T-cell (primary cell): ENCODE measurements around the gene ABCC12. TPM values are rescaled to one million over a fixed set of nuclear protein-coding genes. Genes with fewer than 3 reads are reported as not detected.

ENCODE experiments used
- ATAC-seq, 4 experiments: fragments of 200-7000 bp in 3 of 4; fragments of 150-1000 bp in 1 of 4; cut with Tn5 transposase; replicated peaks in 1 of 4; 1 replicate in 3 of 4; 2 replicates in 1 of 4; pipeline ENCODE4 v1.10.0; 2021; ENCODE audit warnings: moderate library complexity in 3 of 4, mild to moderate bottlenecking in 2 of 4, moderate number of reproducible peaks in 1 of 4
- CTCF ChIA-PET, 2 donors: fragments of 300-600 bp; sonication (Branson Sonifier 250); formaldehyde crosslinking; loops; one replicate each; lab custom pipeline; 2022; ENCODE audit warnings: antibody characterized with exemption in 2 of 2; lab: Charles Lee
- POLR2A ChIA-PET, 2 donors: fragments of 300-600 bp; sonication (Branson Sonifier 250); formaldehyde crosslinking; loops; one replicate each; lab custom pipeline; 2022; ENCODE audit warnings: antibody characterized with exemption in 2 of 2; lab: Charles Lee
- DNase-seq, 35 experiments: peaks; one replicate each; pipeline versions ENCODE4 v3.0.0 to v3.0.0-alpha.2; 2013 to 2023
- H3K27ac ChIP-seq: one replicate; pipeline ENCODE4 v1.5.1; 2013; ENCODE audit warnings: low read length
- H3K27me3 ChIP-seq, 2 experiments: replicated peaks in 1 of 2; 1 replicate in 1 of 2; 2 replicates in 1 of 2; pipeline versions ENCODE4 v1.6.1 to v1.7.0; 2013; ENCODE audit warnings: low read length in 1 of 2, mixed read lengths in 1 of 2; ENCODE audit not compliant: control insufficient read depth in 2 of 2, insufficient read depth in 2 of 2; ENCODE audit errors: extremely low read depth in 1 of 2
- H3K36me3 ChIP-seq, 2 donors: 1 replicate in 1 of 2; 2 replicates in 1 of 2; pipeline versions ENCODE4 v1.6.1 to v1.7.0; 2013; ENCODE audit warnings: low read length in 1 of 2; ENCODE audit not compliant: control insufficient read depth in 2 of 2, insufficient read depth in 1 of 2; ENCODE audit errors: extremely low read depth in 1 of 2
- H3K4me1 ChIP-seq, 2 experiments: 1 replicate in 1 of 2; 2 replicates in 1 of 2; pipeline versions ENCODE4 v1.6.1 to v1.7.0; 2013; ENCODE audit warnings: low read length in 2 of 2, mixed read lengths in 1 of 2; ENCODE audit not compliant: insufficient read depth in 2 of 2, control insufficient read depth in 1 of 2; ENCODE audit errors: extremely low read depth in 1 of 2
- H3K4me3 ChIP-seq, 2 donors: 1 replicate in 1 of 2; 2 replicates in 1 of 2; pipeline versions ENCODE4 v1.5.1 to v1.7.0; 2013; ENCODE audit warnings: mild to moderate bottlenecking in 2 of 2, low read length in 1 of 2, moderate library complexity in 1 of 2; ENCODE audit not compliant: control insufficient read depth in 1 of 2; ENCODE audit errors: extremely low read depth in 1 of 2
- H3K9me3 ChIP-seq: 2 replicates; pipeline ENCODE4 v1.7.0; 2013
- H3K27ac Mint-ChIP-seq, 2 donors: one replicate each; pipeline ENCODE4 v1.8.0; 2020 to 2021; ENCODE audit warnings: mild to moderate bottlenecking in 2 of 2, mixed read lengths in 2 of 2
- H3K27me3 Mint-ChIP-seq, 2 donors: one replicate each; pipeline ENCODE4 v1.8.0; 2021 to 2022; ENCODE audit warnings: mixed read lengths in 2 of 2
- H3K36me3 Mint-ChIP-seq: one replicate; pipeline ENCODE4 v1.8.0; 2021; ENCODE audit warnings: mixed read lengths
- H3K4me1 Mint-ChIP-seq, 3 donors: one replicate each; pipeline ENCODE4 v1.8.0; 2020 to 2022; ENCODE audit warnings: mixed read lengths in 3 of 3, mild to moderate bottlenecking in 1 of 3
- H3K4me3 Mint-ChIP-seq, 3 donors: one replicate each; pipeline ENCODE4 v1.8.0; 2020 to 2022; ENCODE audit warnings: mild to moderate bottlenecking in 3 of 3, mixed read lengths in 3 of 3, moderate library complexity in 3 of 3
- H3K9me3 Mint-ChIP-seq, 3 donors: one replicate each; pipeline ENCODE4 v1.8.0; 2020 to 2022; ENCODE audit warnings: mixed read lengths in 3 of 3
- WGBS: methylation state at CpG from one replicate; pipeline ENCODE4 v1.1.5; 2013; ENCODE audit warnings: missing lambda C conversion rate; ENCODE audit not compliant: insufficient coverage; 5-methylcytosine and 5-hydroxymethylcytosine counted together
- total RNA-seq, 35 experiments: library from RNA in 6 of 35; stranded (reverse) in 6 of 35; fragments of 120-200 nt in 1 of 35; gene quantifications; one replicate each; pipeline versions ENCODE4 v1.2.1 to v1.2.4 and lab custom pipeline; 2013 to 2026

The ABCC12 gene
- total RNA-seq, 5 donors from 2014 or later (not counting 1 experiment from before 2014, with no cell fraction given) = not detected

GRCh38 chr16:48132696-48133095 lies 23.1 kb downstream of the ABCC12 start:
- POLR2A ChIA-PET = no interaction called here
- WGBS = no CpG with 5 or more reads among the region's 3 CpGs
- H3K9me3 ChIP-seq = no peaks in the 10 kb centered on the region
- H3K4me3 ChIP-seq = no peak overlapping the region
- H3K4me1 ChIP-seq = no peaks in the 10 kb centered on the region
- Mint-ChIP-seq H3K36me3 (no peaks in the 10 kb centered on the region), H3K27me3 (peaks cover 1 to 5% of the 10 kb centered on the region in 2 donors), H3K27ac (no peak overlapping the region), H3K4me3 (no peak overlapping the region), H3K9me3 (no peaks in the 10 kb centered on the region), H3K4me1 (no peaks in the 10 kb centered on the region)
- peaks cover 0 to 7% of the 10 kb centered on the region in 2 experiments for H3K27me3 ChIP-seq
- no peak for DNase-seq
- no peaks in the 10 kb centered on the region for H3K36me3 ChIP-seq
- no peak for ATAC-seq
- CTCF ChIA-PET = no interaction called here
- no peak overlapping the region for H3K27ac ChIP-seq

GRCh38 chr16:48131201-48131935 lies 24.4 kb downstream of the ABCC12 start:
- Mint-ChIP-seq H3K27ac (no peak overlapping the region), H3K27me3 (peaks cover 1 to 5% of the 10 kb centered on the region in 2 donors), H3K4me3 (no peak overlapping the region), H3K9me3 (no peaks in the 10 kb centered on the region), H3K36me3 (no peaks in the 10 kb centered on the region), H3K4me1 (no peaks in the 10 kb centered on the region)
- CTCF ChIA-PET = no interaction called here
- ATAC-seq = no peak
- Histone ChIP-seq H3K9me3 (no peaks in the 10 kb centered on the region), H3K36me3 (no peaks in the 10 kb centered on the region), H3K27me3 (peaks cover 0 to 11% of the 10 kb centered on the region in 2 experiments), H3K4me1 (no peaks in the 10 kb centered on the region), H3K4me3 (no peak overlapping the region), H3K27ac (no peak overlapping the region)
- POLR2A ChIA-PET = no interaction called here
- no peak for DNase-seq
- 86% methylated on average over 2 of the region's 6 CpGs for WGBS

- WGBS = no CpG with 5 or more reads among the region's 3 CpGs
- CTCF ChIA-PET = no interaction called here
- Mint-ChIP-seq H3K4me3 (no peak overlapping the region), H3K27me3 (peaks cover 1 to 6% of the 10 kb centered on the region in 2 donors), H3K4me1 (no peaks in the 10 kb centered on the region), H3K9me3 (no peaks in the 10 kb centered on the region), H3K36me3 (no peaks in the 10 kb centered on the region), H3K27ac (no peak overlapping the region)
- Histone ChIP-seq H3K4me3 (no peak overlapping the region), H3K36me3 (no peaks in the 10 kb centered on the region), H3K27ac (no peak overlapping the region), H3K4me1 (no peaks in the 10 kb centered on the region), H3K9me3 (no peaks in the 10 kb centered on the region), H3K27me3 (peaks cover 0 to 9% of the 10 kb centered on the region in 2 experiments)
- ATAC-seq (no peak), DNase-seq (no peak)
- POLR2A ChIA-PET = no interaction called here
Measured at GRCh38 chr16:48129926-48130325, 25.9 kb downstream of the ABCC12 start.

- no peak for DNase-seq
- Histone ChIP-seq H3K27ac (no peak overlapping the region), H3K27me3 (peaks cover 0 to 9% of the 10 kb centered on the region in 2 experiments), H3K9me3 (no peaks in the 10 kb centered on the region), H3K36me3 (no peaks in the 10 kb centered on the region), H3K4me3 (no peak overlapping the region), H3K4me1 (no peaks in the 10 kb centered on the region)
- Mint-ChIP-seq H3K4me3 (no peak overlapping the region), H3K4me1 (no peaks in the 10 kb centered on the region), H3K27me3 (peaks cover 1 to 10% of the 10 kb centered on the region in 2 donors), H3K9me3 (no peaks in the 10 kb centered on the region), H3K27ac (no peak overlapping the region), H3K36me3 (no peaks in the 10 kb centered on the region)
- POLR2A ChIA-PET = no interaction called here
- CTCF ChIA-PET = no interaction called here
- ATAC-seq = no peak
- WGBS = 67% methylated on average over 1 of the region's 2 CpGs
Measured at GRCh38 chr16:48128769-48129168, 27.0 kb downstream of the ABCC12 start.

- no peak overlapping the region for H3K27ac Mint-ChIP-seq
- peaks cover 0 to 9% of the 10 kb centered on the region in 2 experiments for H3K27me3 ChIP-seq
- no peaks in the 10 kb centered on the region for H3K36me3 ChIP-seq
- H3K27ac ChIP-seq = no peak overlapping the region
- ATAC-seq = no peak
- POLR2A ChIA-PET = no interaction called here
- CTCF ChIA-PET = no interaction called here
- H3K9me3 Mint-ChIP-seq = no peaks in the 10 kb centered on the region
- DNase-seq = no peak
- no peak overlapping the region for H3K4me3 ChIP-seq
- no peaks in the 10 kb centered on the region for H3K4me1 ChIP-seq
- H3K4me3 Mint-ChIP-seq = no peak overlapping the region
- H3K36me3 Mint-ChIP-seq = no peaks in the 10 kb centered on the region
- H3K27me3 Mint-ChIP-seq = peaks cover 1 to 10% of the 10 kb centered on the region in 2 donors
- 90% methylated on average over 7 of the region's 13 CpGs for WGBS
- H3K9me3 ChIP-seq = no peaks in the 10 kb centered on the region
- H3K4me1 Mint-ChIP-seq = no peaks in the 10 kb centered on the region
Measured at GRCh38 chr16:48126801-48127644, 28.8 kb downstream of the ABCC12 start.

GRCh38 chr16:48125888-48126287 lies 29.9 kb downstream of the ABCC12 start:
- Mint-ChIP-seq H3K36me3 (no peaks in the 10 kb centered on the region), H3K4me1 (no peaks in the 10 kb centered on the region), H3K4me3 (no peak overlapping the region), H3K9me3 (no peaks in the 10 kb centered on the region), H3K27me3 (peaks cover 0 to 10% of the 10 kb centered on the region in 2 donors), H3K27ac (no peak overlapping the region)
- 100% methylated on average over 3 of the region's 5 CpGs for WGBS
- H3K27me3 ChIP-seq = peaks cover 0 to 10% of the 10 kb centered on the region in 2 experiments
- no peak for ATAC-seq
- no peaks in the 10 kb centered on the region for H3K4me1 ChIP-seq
- no peak overlapping the region for H3K4me3 ChIP-seq
- H3K27ac ChIP-seq = no peak overlapping the region
- no peaks in the 10 kb centered on the region for H3K9me3 ChIP-seq
- CTCF ChIA-PET = no interaction called here
- DNase-seq = no peak
- POLR2A ChIA-PET = no interaction called here
- no peaks in the 10 kb centered on the region for H3K36me3 ChIP-seq
